ENCODE results near the gene ETV6.

ETV6 gene

DNA sequence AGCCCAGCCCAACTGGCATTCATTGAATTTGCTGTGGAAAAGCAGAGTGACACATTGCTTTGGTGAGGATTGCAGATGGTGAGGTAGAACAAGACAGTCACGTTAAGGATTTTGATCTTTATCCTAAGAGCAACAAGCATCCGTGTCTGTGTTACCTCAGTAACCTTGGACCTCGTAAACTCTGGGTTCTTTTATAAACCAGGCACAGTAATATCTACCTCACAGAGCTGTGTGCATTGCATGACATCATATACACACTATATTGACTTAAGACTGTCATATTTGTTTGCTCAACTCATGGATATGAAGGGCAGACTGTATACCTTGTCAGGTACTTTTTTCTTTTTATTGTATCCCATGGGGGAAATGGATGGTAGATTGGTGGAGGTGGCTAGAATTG lies 156.2 kb downstream of the ETV6 start:
- no peak for DNase-seq (ENCODE audit: low spot score)

- DNase-seq (ENCODE audit: low spot score) = no peak
Measured at GRCh38 chr12:11807458-11807857, 158.0 kb downstream of the ETV6 start.

- DNase-seq (ENCODE audit: low spot score) = no peak
Measured at GRCh38 chr12:11808931-11809330, 159.5 kb downstream of the ETV6 start.

GRCh38 chr12:11810206-11810545 lies 160.7 kb downstream of the ETV6 start:
- DNase-seq (ENCODE audit: low spot score) = no peak

DNA sequence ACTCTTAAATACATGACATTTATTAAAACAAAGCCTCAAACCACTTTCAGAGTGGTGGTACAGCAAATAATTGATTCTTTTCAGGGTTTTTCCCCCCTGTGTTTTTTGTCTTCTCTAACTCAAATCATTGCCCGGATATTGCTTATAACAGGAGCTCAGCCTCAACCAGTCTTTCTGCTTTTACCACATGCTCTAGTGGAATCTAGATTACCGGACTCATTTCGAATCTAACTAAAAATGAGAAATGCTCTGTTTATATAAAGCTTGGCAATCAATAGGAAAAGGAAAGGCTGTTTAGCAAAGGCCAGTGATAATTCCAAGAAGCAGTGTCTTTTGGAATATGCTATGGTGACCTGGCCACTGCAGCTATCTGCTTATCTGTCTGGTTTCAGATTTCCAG lies 161.5 kb downstream of the ETV6 start:
- DNase-seq (ENCODE audit: low spot score) = no peak

- DNase-seq (ENCODE audit: low spot score) = no peak
Measured at GRCh38 chr12:11812241-11812585, 162.7 kb downstream of the ETV6 start.

DNA sequence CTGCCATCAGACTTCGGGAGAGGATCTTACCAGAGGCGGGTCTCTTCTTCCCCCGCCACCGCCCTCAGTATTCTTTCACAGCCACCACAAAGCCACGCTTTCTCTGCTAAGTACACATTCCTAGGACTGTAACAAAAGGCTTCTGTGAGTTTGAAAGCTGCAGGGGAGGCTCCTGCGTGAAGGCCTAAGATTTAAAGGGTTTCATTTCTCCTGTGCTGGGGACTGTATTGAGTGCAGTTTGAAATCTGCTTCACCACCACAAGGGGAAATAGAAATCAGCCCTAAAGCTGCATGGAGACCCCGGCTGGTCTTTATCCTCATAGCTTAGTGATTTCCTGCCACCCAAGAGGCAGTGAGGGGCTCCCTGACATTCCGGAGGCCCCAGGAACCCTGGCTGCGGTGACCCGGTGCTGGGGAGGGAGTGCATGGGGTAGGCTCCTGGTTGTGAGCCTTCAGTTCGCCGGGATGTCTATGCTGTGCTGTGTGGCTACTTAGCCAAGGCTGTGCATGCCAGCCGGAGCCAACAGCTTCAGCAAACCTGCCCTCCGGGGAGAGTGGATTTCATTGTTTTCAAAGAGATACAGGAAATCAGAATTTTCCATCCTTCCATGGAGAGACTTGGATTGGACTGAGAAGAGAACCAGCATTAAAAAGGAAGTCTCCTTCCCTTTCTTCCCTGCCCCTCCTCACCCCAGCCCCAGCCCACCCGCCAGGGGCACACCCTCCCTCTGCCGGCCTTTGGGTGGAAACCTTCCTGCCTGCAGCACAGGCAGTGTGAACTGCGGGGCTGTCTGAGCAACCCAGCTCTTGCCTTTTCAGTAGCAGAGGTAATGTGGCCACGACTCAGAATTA lies 163.3 kb downstream of the ETV6 start:
- DNase-seq (ENCODE audit: low spot score) = no peak

DNA sequence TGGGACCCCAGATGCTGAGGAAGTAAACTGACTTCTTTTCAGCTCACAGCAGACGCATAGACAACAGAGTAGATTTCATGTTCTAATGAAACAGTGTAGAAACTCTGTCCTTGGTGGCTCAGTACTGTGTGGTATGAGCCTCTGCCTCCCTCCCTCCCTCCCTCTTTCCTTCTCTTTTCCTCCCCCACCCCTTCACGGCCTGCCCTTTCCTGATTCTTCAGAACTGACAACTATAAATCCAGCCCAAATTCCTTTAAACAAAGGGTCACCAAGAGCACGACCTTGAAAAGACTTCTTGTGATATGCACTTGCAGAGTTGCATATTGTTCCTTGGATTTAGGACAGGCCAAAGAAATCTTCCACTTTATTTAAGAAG lies 164.0 kb downstream of the ETV6 start:
- no peak for DNase-seq (ENCODE audit: low spot score)

- no peak for DNase-seq (ENCODE audit: low spot score)
Measured at GRCh38 chr12:11814374-11814773, 164.9 kb downstream of the ETV6 start.

DNA sequence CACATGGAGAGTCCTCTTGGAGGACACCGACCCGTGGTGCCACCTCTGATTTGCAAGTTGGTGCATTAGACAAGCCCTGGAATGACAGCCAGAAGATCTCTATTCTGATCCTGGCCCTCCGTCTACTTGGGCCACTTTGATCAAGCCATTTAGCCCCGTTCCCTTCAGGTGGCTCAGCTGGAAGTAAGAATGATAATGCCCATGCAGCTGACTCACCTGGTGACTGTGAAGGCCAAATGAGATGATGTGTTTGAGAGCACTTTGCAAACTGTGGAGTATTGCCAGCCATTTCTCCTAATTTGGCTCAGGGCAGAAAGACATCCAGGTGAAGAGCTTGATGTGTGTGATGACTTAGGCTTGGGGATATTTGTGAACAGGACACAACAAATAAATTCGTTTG lies 165.9 kb downstream of the ETV6 start:
- no peak for DNase-seq (ENCODE audit: low spot score)

DNA sequence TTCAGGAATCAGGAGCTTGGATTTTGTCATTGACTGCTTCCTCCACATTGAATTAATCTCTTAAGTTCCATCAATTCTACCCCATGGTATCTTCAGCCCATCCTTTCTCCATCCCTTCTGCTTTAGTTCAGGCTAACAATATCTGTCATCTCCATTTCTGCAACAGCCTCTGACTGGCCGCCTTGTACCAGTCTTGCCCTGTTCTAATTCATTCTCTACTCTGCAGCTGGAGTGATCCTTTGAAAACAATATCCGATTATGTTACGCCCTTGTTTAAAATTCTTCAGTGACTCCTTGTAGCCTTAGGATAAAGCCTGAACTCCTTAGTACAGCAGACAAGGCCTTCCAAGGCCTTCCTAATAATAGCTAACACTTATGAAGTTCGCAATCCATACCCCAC lies 170.2 kb downstream of the ETV6 start:
- DNase-seq (ENCODE audit: low spot score) = no peak

- DNase-seq (ENCODE audit: low spot score) = no peak
Measured at GRCh38 chr12:11820476-11820875, 171.0 kb downstream of the ETV6 start.

- DNase-seq (ENCODE audit: low spot score) = no peak
Measured at GRCh38 chr12:11821386-11822080, 172.1 kb downstream of the ETV6 start.

GRCh38 chr12:11822081-11822834 lies 172.8 kb downstream of the ETV6 start:
- no peak for DNase-seq (ENCODE audit: low spot score)

GRCh38 chr12:11823043-11823442 lies 173.6 kb downstream of the ETV6 start:
- DNase-seq (ENCODE audit: low spot score) = peak; percentile 30

GRCh38 chr12:11823593-11823992 lies 174.1 kb downstream of the ETV6 start:
- no peak for DNase-seq (ENCODE audit: low spot score)

DNA sequence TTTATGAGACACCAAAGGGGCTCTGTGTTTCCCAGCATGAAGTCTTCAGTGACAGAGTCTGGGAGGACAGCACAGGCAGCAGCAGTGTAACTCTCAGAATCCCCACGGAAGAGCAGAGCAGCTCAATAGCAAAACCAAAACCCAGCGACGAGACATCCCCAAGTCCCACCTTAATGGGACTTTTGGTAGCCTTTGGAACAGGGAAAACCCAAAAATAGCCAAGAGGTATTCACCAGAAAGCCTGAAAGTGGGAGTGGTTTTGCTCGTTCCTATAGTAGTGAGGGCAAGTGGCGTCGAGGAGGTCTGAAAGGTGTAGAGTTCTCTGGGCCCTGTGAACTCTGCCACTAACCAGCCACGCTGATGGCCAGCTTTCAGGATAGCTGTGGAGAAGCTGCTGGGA lies 174.6 kb downstream of the ETV6 start:
- no peak for DNase-seq (ENCODE audit: low spot score)

DNA sequence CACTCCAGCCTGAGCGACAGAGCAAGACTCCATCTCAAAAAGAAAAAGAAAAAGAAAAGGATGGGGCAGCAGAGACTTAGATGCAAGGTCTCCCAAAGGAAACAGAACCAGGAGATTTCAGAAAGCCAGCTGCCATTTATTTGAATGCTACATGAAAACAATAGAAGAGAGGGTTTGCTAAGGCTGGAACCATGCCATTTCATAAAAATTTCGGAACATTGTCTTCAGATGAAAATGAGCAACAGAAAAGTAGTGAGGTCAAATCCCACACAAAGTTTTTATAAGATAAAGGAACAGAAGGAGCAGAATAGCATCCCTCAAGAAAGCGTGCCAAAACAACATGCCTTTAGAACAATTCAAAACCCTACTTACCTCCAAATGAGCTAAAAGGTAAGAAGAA lies 175.3 kb downstream of the ETV6 start:
- no peak for DNase-seq (ENCODE audit: low spot score)

- DNase-seq (ENCODE audit: low spot score) = no peak
Measured at GRCh38 chr12:11825278-11825677, 175.8 kb downstream of the ETV6 start.

- no peak for DNase-seq (ENCODE audit: low spot score)
Measured at GRCh38 chr12:11826574-11826973, 177.1 kb downstream of the ETV6 start.

- no peak for DNase-seq (ENCODE audit: low spot score)
Measured at GRCh38 chr12:11827091-11828061, 177.9 kb downstream of the ETV6 start.

DNA sequence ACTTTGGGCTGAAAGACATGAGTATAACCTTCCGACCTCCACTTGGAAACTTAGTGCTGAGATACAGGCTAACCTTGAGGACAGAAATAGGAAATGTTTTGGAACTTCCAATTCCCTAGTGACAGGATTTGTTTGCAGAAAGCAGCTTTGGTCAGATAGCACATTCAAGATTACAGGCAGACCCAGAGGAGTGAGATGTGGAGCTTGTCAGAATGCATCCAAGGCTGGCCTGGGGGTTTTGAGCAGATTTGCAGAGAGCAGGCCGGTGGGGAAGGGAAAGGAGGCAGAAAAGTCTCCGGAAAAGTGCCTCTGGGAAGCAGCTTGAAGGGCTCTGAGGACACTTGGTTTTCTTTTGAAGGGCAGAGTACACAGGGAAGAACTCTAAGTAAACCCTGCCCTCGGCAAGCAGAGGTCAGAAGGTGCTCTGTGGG lies 180.3 kb downstream of the ETV6 start:
- DNase-seq (ENCODE audit: low spot score) = no peak

Measured in LoVo (cell line).